Measurements from ENCODE around the gene NECAP2.
"Not testable (repeated sequence)": the region's sequence is repeated elsewhere in the genome, so short reads cannot be mapped to it uniquely, and the experiment has no call there.

The NECAP2 gene

GRCh38 chr1:16462773-16463330 lies 22.3 kb downstream of the NECAP2 start:
- DNase-seq = no peak

- no peak for DNase-seq
Observed at GRCh38 chr1:16464917-16465625, 24.5 kb downstream of the NECAP2 start.

- DNase-seq = no peak
Observed at GRCh38 chr1:16468558-16468957, 28.0 kb downstream of the NECAP2 start.

GRCh38 chr1:16474166-16474800 lies 33.8 kb downstream of the NECAP2 start:
- DNase-seq = no peak

- DNase-seq = not testable (repeated sequence)
Observed at GRCh38 chr1:16474891-16475290, 34.4 kb downstream of the NECAP2 start.

- not testable (repeated sequence) for DNase-seq
Observed at GRCh38 chr1:16475771-16476770, 35.5 kb downstream of the NECAP2 start.

- DNase-seq = no peak
Observed at GRCh38 chr1:16478091-16478490, 37.6 kb downstream of the NECAP2 start.

- DNase-seq = not testable (repeated sequence)
Observed at GRCh38 chr1:16483146-16483545, 42.6 kb downstream of the NECAP2 start.

- not testable (repeated sequence) for DNase-seq
Observed at GRCh38 chr1:16483639-16484500, 43.3 kb downstream of the NECAP2 start.

- DNase-seq = no peak
Observed at GRCh38 chr1:16484501-16484835, 43.9 kb downstream of the NECAP2 start.

GRCh38 chr1:16484931-16485330 lies 44.4 kb downstream of the NECAP2 start:
- no peak for DNase-seq

GRCh38 chr1:16486316-16486715 lies 45.8 kb downstream of the NECAP2 start:
- not testable (repeated sequence) for DNase-seq

GRCh38 chr1:16487011-16487410 lies 46.5 kb downstream of the NECAP2 start:
- DNase-seq = not testable (repeated sequence)

- not testable (repeated sequence) for DNase-seq
Observed at GRCh38 chr1:16489195-16489880, 48.8 kb downstream of the NECAP2 start.

- DNase-seq = no peak
Observed at GRCh38 chr1:16491056-16491675, 50.6 kb downstream of the NECAP2 start.

GRCh38 chr1:16492937-16493336 lies 52.4 kb downstream of the NECAP2 start:
- DNase-seq = peak; percentile 5

- not testable (repeated sequence) for DNase-seq
Observed at GRCh38 chr1:16493731-16494130, 53.2 kb downstream of the NECAP2 start.

- DNase-seq = not testable (repeated sequence)
Observed at GRCh38 chr1:16497474-16497904, 57.0 kb downstream of the NECAP2 start.

- DNase-seq = not testable (repeated sequence)
Observed at GRCh38 chr1:16498047-16498446, 57.5 kb downstream of the NECAP2 start.

- peak; percentile 41 for DNase-seq
Observed at GRCh38 chr1:16498573-16499413, 58.3 kb downstream of the NECAP2 start.
